GM10266 (cell line): ENCODE data around the gene TUSC1.
A peak's percentile ranks its signal among the peaks of the same experiment; 100 is the strongest.

Experiments
- DNase-seq: peaks from one replicate; pipeline ENCODE4 v3.0.0; 2012; ENCODE audit errors: extremely low spot score
- CTCF ChIP-seq: IDR thresholded peaks from 2 replicates; pipeline ENCODE4 v1.5.1; 2012; ENCODE audit warnings: mild to moderate bottlenecking, low read depth; ENCODE audit not compliant: control insufficient read depth, insufficient read depth; ENCODE audit errors: missing control alignments

Gene TUSC1

GRCh38 chr9:25678147-25678666 is at the start of gene TUSC1:
Gene TUSC1 (minus strand): TSS chr9:25678444. CDS start chr9:25678312, 132 bp downstream.
- no peak for TF ChIP-seq CTCF
- DNase-seq = peak; percentile 23

- no peak for TF ChIP-seq CTCF
- no peak for DNase-seq
These were observed 48.7 kb upstream of the TUSC1 start for GRCh38 chr9:25726871-25727410.

GRCh38 chr9:25724424-25724823 is 46.2 kb upstream of the TUSC1 start:
- no peak for DNase-seq
- TF ChIP-seq CTCF = no peak

- no peak for TF ChIP-seq CTCF
- no peak for DNase-seq
These were observed 38.1 kb upstream of the TUSC1 start for GRCh38 chr9:25716220-25716872.

- no peak for TF ChIP-seq CTCF
- no peak for DNase-seq
These were observed 31.7 kb upstream of the TUSC1 start for GRCh38 chr9:25709941-25710340.

- TF ChIP-seq CTCF = no peak
- DNase-seq = no peak
These were observed 26.6 kb upstream of the TUSC1 start for GRCh38 chr9:25704800-25705199.

- no peak for DNase-seq
- no peak for TF ChIP-seq CTCF
These were observed 25.6 kb upstream of the TUSC1 start for GRCh38 chr9:25703701-25704357.
